HepG2 (cell line): ENCODE measurements around the gene PDZD7. TPM values are rescaled to one million over a fixed set of nuclear protein-coding genes. Genes with fewer than 3 reads are reported as not detected.

Experiments
- ATF3 ChIP-seq: sonication (generic); formaldehyde crosslinking; IDR thresholded peaks from 2 replicates; pipeline ENCODE4 v1.4.0; 2020; ENCODE audit warnings: missing genetic modification reagents
- CSRNP1 ChIP-seq: sonication (generic); formaldehyde crosslinking; IDR thresholded peaks from 2 replicates; pipeline ENCODE4 v1.8.1; 2023; ENCODE audit warnings: mild to moderate bottlenecking, missing genetic modification reagents
- HNF1A ChIP-seq, 2 experiments: sonication (generic) in 1 of 2; formaldehyde crosslinking in 1 of 2; IDR thresholded peaks; 2 replicates each; pipeline versions ENCODE4 v1.4.0 to v1.6.1; 2016 to 2020; ENCODE audit warnings: borderline replicate concordance in 1 of 2, low read depth in 1 of 2, mild to moderate bottlenecking in 1 of 2, missing genetic modification reagents in 1 of 2
- MED13 ChIP-seq: sonication (generic); formaldehyde crosslinking; IDR thresholded peaks from 2 replicates; pipeline ENCODE4 v1.5.0; 2020; ENCODE audit warnings: missing genetic modification reagents
- NFE2 ChIP-seq: sonication (generic); formaldehyde crosslinking; IDR thresholded peaks from 2 replicates; pipeline ENCODE4 v1.4.0; 2020; ENCODE audit warnings: missing genetic modification reagents
- NFRKB ChIP-seq: fragments of 450-650 bp; IDR thresholded peaks from 2 replicates; pipeline ENCODE4 v1.6.1; 2017
- NFYB ChIP-seq: sonication (generic); formaldehyde crosslinking; IDR thresholded peaks from 2 replicates; pipeline ENCODE4 v1.4.0; 2020; ENCODE audit warnings: missing genetic modification reagents
- NR2F2 ChIP-seq: IDR thresholded peaks from 2 replicates; pipeline ENCODE4 v1.6.1; 2012; ENCODE audit warnings: low read depth, inconsistent platforms, borderline replicate concordance
- ZNF124 ChIP-seq: sonication (generic); formaldehyde crosslinking; IDR thresholded peaks from 2 replicates; pipeline ENCODE4 v1.4.0; 2020; ENCODE audit warnings: missing genetic modification reagents
- ZNF275 ChIP-seq: sonication (generic); formaldehyde crosslinking; IDR thresholded peaks from 2 replicates; pipeline ENCODE4 v1.8.0; 2022; ENCODE audit warnings: missing genetic modification reagents, mild to moderate bottlenecking, inconsistent platforms, borderline replicate concordance
- polyA plus RNA-seq, 8 experiments: library from polyadenylated mRNA; depleted of rRNA in 3 of 8; stranded (reverse) in 7 of 8; unstranded in 1 of 8; fragments of >200 nt; fragmentation: Illumina TruSeq in 4 of 8; extraction: Trizol in 4 of 8; gene quantifications; 2 replicates each; pipeline versions ENCODE4 v1.2.1 to v1.2.3, GENCODE V29; 2011 to 2016; ENCODE audit warnings: low read depth in 4 of 8, missing spikeins in 1 of 8, mixed read lengths in 1 of 8; ENCODE audit not compliant: insufficient read depth in 1 of 8
- total RNA-seq, 5 experiments: library from RNA; depleted of rRNA; stranded (reverse); fragments of >200 nt; fragmentation: Illumina TruSeq; extraction: Trizol; gene quantifications; 2 replicates each; pipeline ENCODE4 v1.2.3, GENCODE V29; 2016; ENCODE audit warnings: low read depth in 1 of 5
- TF ChIP-seq, protein P1 (sequence below): IDR thresholded peaks from 2 replicates; pipeline ENCODE4 v1.6.1; 2016; ENCODE audit warnings: mild to moderate bottlenecking
- TF ChIP-seq, protein P2 (sequence below): sonication (generic); formaldehyde crosslinking; IDR thresholded peaks from 2 replicates; pipeline ENCODE4 v1.5.1; 2020; ENCODE audit warnings: mild to moderate bottlenecking, missing genetic modification reagents, borderline replicate concordance
- TF ChIP-seq, protein P3 (sequence below): sonication (generic); formaldehyde crosslinking; IDR thresholded peaks from 2 replicates; pipeline ENCODE4 v1.8.1; 2023; ENCODE audit warnings: mild to moderate bottlenecking, missing genetic modification reagents, borderline replicate concordance

Gene PDZD7
- total and polyA plus RNA-seq, 2 of the 13 experiments (the other 11 are each of a cell fraction or from before 2014, with no cell fraction given): 0.58 to 0.73 TPM

DNA sequence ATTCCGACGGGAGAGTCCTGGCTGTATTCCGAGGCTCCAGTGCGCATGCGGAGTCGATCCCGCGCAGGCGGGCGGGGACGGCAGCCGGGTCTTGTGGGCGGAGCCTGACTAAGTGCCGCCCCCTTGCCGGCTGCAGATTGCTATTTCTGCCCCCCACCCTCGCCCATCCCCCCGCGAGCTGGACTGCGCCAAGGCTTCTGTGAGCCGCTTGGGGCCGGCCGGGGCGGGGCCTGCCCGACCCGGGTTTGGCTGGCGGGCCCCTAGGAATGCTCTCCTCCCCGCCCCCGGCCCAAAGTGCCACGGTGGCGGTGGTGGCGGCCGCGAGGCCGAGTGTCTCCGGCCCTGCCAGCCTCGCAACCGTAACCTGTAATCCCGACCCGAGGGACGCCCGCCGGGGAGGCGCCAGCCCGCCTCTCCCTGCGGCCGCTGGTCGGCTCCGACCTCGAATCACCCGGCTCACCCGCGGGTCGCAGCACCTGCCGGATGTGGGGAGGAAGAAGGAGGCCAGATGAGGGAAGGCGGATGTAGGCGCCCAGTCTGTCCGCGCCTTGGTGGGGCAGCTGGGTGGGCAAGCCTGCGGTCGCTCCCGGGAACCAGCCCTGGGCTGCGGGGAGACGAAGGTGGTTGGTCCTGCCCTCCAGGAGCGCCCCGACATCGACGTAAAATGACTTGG is 30.2 kb upstream of the PDZD7 start (continued):
- TF ChIP-seq NR2F2: no peak
- TF ChIP-seq HNF1A (IDR thresholded peaks at IDR 0.05; ENCODE audit: low read depth): no peak
- peak; percentile 69; the same call in 1 of the 2 replicates for TF ChIP-seq HNF1A (CRISPR knock-in tag; IDR thresholded peaks at IDR 0.05; ENCODE audit: borderline replicate concordance)
- TF ChIP-seq MED13 (CRISPR knock-in tag): peak; percentile 76
- TF ChIP-seq ATF3: no peak
- TF ChIP-seq NFRKB: no peak
- TF ChIP-seq, protein P1, sequence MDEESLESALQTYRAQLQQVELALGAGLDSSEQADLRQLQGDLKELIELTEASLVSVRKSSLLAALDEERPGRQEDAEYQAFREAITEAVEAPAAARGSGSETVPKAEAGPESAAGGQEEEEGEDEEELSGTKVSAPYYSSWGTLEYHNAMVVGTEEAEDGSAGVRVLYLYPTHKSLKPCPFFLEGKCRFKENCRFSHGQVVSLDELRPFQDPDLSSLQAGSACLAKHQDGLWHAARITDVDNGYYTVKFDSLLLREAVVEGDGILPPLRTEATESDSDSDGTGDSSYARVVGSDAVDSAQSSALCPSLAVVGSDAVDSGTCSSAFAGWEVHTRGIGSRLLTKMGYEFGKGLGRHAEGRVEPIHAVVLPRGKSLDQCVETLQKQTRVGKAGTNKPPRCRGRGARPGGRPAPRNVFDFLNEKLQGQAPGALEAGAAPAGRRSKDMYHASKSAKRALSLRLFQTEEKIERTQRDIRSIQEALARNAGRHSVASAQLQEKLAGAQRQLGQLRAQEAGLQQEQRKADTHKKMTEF: peak; percentile 97
- no peak for TF ChIP-seq CSRNP1 (CRISPR knock-in tag)
- no peak for TF ChIP-seq NFE2 (CRISPR knock-in tag)
- TF ChIP-seq, protein P2, sequence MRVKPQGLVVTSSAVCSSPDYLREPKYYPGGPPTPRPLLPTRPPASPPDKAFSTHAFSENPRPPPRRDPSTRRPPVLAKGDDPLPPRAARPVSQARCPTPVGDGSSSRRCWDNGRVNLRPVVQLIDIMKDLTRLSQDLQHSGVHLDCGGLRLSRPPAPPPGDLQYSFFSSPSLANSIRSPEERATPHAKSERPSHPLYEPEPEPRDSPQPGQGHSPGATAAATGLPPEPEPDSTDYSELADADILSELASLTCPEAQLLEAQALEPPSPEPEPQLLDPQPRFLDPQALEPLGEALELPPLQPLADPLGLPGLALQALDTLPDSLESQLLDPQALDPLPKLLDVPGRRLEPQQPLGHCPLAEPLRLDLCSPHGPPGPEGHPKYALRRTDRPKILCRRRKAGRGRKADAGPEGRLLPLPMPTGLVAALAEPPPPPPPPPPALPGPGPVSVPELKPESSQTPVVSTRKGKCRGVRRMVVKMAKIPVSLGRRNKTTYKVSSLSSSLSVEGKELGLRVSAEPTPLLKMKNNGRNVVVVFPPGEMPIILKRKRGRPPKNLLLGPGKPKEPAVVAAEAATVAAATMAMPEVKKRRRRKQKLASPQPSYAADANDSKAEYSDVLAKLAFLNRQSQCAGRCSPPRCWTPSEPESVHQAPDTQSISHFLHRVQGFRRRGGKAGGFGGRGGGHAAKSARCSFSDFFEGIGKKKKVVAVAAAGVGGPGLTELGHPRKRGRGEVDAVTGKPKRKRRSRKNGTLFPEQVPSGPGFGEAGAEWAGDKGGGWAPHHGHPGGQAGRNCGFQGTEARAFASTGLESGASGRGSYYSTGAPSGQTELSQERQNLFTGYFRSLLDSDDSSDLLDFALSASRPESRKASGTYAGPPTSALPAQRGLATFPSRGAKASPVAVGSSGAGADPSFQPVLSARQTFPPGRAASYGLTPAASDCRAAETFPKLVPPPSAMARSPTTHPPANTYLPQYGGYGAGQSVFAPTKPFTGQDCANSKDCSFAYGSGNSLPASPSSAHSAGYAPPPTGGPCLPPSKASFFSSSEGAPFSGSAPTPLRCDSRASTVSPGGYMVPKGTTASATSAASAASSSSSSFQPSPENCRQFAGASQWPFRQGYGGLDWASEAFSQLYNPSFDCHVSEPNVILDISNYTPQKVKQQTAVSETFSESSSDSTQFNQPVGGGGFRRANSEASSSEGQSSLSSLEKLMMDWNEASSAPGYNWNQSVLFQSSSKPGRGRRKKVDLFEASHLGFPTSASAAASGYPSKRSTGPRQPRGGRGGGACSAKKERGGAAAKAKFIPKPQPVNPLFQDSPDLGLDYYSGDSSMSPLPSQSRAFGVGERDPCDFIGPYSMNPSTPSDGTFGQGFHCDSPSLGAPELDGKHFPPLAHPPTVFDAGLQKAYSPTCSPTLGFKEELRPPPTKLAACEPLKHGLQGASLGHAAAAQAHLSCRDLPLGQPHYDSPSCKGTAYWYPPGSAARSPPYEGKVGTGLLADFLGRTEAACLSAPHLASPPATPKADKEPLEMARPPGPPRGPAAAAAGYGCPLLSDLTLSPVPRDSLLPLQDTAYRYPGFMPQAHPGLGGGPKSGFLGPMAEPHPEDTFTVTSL (CRISPR knock-in tag): peak; percentile 63; the same call in 1 of the 2 replicates
- TF ChIP-seq NFYB: 0 out of 2 replicates have a peak, but pooled peaks have one; percentile 9
- TF ChIP-seq ZNF275: peak; percentile 69; the same call in 1 of the 2 replicates
- TF ChIP-seq, protein P3, sequence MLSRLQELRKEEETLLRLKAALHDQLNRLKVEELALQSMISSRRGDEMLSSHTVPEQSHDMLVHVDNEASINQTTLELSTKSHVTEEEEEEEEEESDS (CRISPR knock-in tag): no peak; the same call in 1 of the 2 replicates
- no peak for TF ChIP-seq ZNF124
